Fibroblast of mammary gland (primary cell): ENCODE measurements around the gene EDEM1.

Source experiments
- DNase-seq: peaks from one replicate; pipeline ENCODE4 v3.0.0-alpha.2; 2010; ENCODE audit warnings: low read depth
- H3K4me3 ChIP-seq: 2 replicates; pipeline ENCODE4 v1.5.1; 2011; ENCODE audit warnings: low read depth, mild to moderate bottlenecking, low read length, moderate library complexity; ENCODE audit not compliant: control insufficient read depth
- CTCF ChIP-seq: conservative IDR thresholded peaks from 2 replicates; pipeline ENCODE4 v1.5.1; 2011; ENCODE audit warnings: low read depth, low read length, inconsistent platforms; ENCODE audit not compliant: control insufficient read depth, insufficient read depth

The EDEM1 gene

DNA sequence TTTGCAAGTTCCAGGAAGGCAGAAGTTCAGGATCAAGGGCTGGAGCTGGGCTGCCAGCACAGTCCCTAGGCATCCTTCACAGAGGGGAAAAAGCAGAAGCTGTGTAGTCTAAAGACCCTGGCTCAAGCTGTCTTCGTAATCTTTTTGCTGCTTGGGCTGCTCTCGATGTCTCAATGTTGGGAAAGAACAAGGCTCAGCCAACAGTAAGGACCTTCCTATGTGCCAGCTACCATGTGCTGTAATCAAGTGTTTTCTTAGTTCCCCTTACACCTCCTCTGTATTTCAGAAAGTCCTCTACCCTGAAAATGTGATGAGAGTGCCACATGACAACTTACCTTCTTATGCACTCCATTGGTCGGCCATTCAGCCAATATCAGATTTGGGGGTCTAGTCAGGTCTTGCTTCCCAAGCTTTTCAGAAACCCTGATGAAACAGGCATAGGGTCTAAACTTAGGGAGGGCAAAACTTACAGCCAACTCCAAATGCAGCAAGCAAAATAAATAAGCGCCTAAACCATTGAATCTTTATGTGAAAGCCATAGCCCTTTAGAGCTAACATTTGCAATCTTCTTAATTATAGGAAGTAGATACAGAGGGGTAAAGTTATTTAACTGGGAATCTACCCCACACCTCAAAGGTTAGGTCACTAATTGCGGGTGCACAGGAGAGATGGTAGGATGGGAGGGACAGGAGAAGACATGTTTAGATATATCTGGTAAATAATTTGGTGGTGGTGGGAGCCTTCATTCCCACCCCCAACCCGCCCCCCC lies 1.2 kb upstream of the EDEM1 start:
- peak overlapping the region; percentile 61 for H3K4me3 ChIP-seq
- no peak for TF ChIP-seq CTCF
- DNase-seq: no peak

DNA sequence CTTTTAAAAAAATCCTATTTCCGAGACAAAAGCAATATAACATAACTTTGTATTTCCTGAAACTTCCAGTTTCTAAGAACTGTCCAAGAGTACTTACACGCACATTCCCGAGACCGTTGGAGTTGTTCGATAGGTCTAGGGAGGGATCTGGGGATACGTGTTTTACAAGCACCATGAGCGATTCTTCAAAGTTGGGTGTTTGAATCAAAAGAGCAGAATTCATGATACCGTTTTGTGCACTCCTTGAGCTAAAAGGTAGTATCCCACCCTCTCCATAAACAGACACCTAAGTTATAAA lies 700 bp upstream of the EDEM1 start:
- peak; percentile 43 for DNase-seq
- peak overlapping the region; percentile 61 for H3K4me3 ChIP-seq
- TF ChIP-seq CTCF: no peak

- H3K4me3 ChIP-seq: peak overlapping the region; percentile 92
- no peak for TF ChIP-seq CTCF
- DNase-seq: peak; percentile 20
Observed at GRCh38 chr3:5187920-5188418, 462 bp downstream of the EDEM1 start.

- no peak for TF ChIP-seq CTCF
- peak; percentile 30 for DNase-seq
Observed at GRCh38 chr3:5188419-5189221, 1.1 kb downstream of the EDEM1 start.

GRCh38 chr3:5190147-5190791 lies 2.8 kb downstream of the EDEM1 start:
- TF ChIP-seq CTCF: no peak
- no peak overlapping the region for H3K4me3 ChIP-seq
- no peak for DNase-seq

More at GRCh38 chr3:5188419-5189221, 1.1 kb downstream of the EDEM1 start:
- H3K4me3 ChIP-seq: peak overlapping the region; percentile 92

DNA sequence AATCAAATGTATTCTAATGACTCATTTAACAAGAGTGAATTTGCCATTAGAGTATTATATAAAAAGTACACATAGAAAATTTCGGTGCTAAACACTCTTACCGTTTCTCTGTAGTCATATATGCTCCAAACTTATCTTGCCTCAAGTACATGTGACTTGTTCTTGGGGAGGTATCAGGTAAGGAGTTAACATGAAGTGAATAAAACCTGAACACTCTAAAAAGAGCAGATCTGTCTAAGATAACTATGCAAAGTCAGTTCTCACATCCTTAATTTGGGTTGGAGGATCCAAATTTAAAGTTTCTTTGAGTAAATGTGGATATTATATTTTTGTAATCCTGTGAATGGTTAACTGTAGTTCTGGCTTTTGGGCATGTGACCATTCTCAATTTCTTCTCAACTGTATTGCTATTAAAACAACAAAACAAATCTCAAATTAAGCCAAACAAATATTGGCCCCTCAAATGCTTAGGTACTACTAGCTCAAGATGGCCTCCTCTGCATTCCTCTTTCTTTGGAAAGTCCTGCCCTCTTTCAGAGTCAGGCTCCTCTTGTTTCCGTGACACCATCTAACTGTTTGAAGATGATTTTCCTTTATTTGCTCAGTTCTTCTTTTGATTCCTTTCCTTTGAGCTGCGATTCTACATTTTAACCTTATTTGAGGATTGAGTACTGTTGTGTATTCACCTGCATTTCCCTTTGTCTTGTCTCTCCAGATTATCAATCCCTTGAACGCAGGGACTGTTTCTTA lies 4.2 kb downstream of the EDEM1 start:
- TF ChIP-seq CTCF: no peak
- DNase-seq: no peak
- no peak overlapping the region for H3K4me3 ChIP-seq
